ENCODE measurements around the gene CCDC24. TPM values are rescaled to one million over a fixed set of nuclear protein-coding genes. Genes with fewer than 3 reads are reported as not detected.

The CCDC24 gene
- total RNA-seq, 1 experiment from 2014 or later = 10.5 TPM

- DNase-seq = peak; percentile 63
- Histone ChIP-seq H3K36me3 (replicated peaks; ENCODE audit: control insufficient read depth, insufficient read depth, low read length) (peaks cover 22% of the 10 kb centered on the region), H3K4me3 (ENCODE audit: insufficient read depth, low read depth, low read length) (no peak overlapping the region), H3K27me3 (ENCODE audit: control insufficient read depth, insufficient read depth, low read length) (no peaks in the 10 kb centered on the region; the same call in 1 of the 2 replicates)
These were observed 10.3 kb upstream of the CCDC24 start for GRCh38 chr1:43981135-43981491.

GRCh38 chr1:43981636-43982035 is 9.8 kb upstream of the CCDC24 start:
- Histone ChIP-seq H3K36me3 (replicated peaks; ENCODE audit: control insufficient read depth, insufficient read depth, low read length) (peaks cover 17% of the 10 kb centered on the region), H3K4me3 (ENCODE audit: insufficient read depth, low read depth, low read length) (no peak overlapping the region), H3K27me3 (ENCODE audit: control insufficient read depth, insufficient read depth, low read length) (no peaks in the 10 kb centered on the region; the same call in 1 of the 2 replicates)
- no peak for DNase-seq

- H3K27me3 ChIP-seq (ENCODE audit: control insufficient read depth, insufficient read depth, low read length) = no peaks in the 10 kb centered on the region; the same call in 1 of the 2 replicates
- peaks cover 12% of the 10 kb centered on the region for H3K36me3 ChIP-seq (replicated peaks; ENCODE audit: control insufficient read depth, insufficient read depth, low read length)
- no peak overlapping the region for H3K4me3 ChIP-seq (ENCODE audit: insufficient read depth, low read depth, low read length)
- no peak for DNase-seq
These were observed 9.2 kb upstream of the CCDC24 start for GRCh38 chr1:43982241-43982640.

GRCh38 chr1:43982808-43983207 is 8.6 kb upstream of the CCDC24 start:
- Histone ChIP-seq H3K27me3 (ENCODE audit: control insufficient read depth, insufficient read depth, low read length) (no peaks in the 10 kb centered on the region; the same call in 1 of the 2 replicates), H3K36me3 (replicated peaks; ENCODE audit: control insufficient read depth, insufficient read depth, low read length) (peaks cover 10% of the 10 kb centered on the region), H3K4me3 (ENCODE audit: insufficient read depth, low read depth, low read length) (no peak overlapping the region)
- DNase-seq = peak; percentile 42

GRCh38 chr1:43983253-43983899 is 8.0 kb upstream of the CCDC24 start:
- DNase-seq = peak; percentile 46
- Histone ChIP-seq H3K36me3 (replicated peaks; ENCODE audit: control insufficient read depth, insufficient read depth, low read length) (peaks cover 10% of the 10 kb centered on the region), H3K27me3 (ENCODE audit: control insufficient read depth, insufficient read depth, low read length) (no peaks in the 10 kb centered on the region; the same call in 1 of the 2 replicates), H3K4me3 (ENCODE audit: insufficient read depth, low read depth, low read length) (no peak overlapping the region)

- Histone ChIP-seq H3K4me3 (ENCODE audit: insufficient read depth, low read depth, low read length) (no peak overlapping the region), H3K36me3 (replicated peaks; ENCODE audit: control insufficient read depth, insufficient read depth, low read length) (peaks cover 10% of the 10 kb centered on the region), H3K27me3 (ENCODE audit: control insufficient read depth, insufficient read depth, low read length) (no peaks in the 10 kb centered on the region; the same call in 1 of the 2 replicates)
- DNase-seq = no peak
These were observed 6.5 kb upstream of the CCDC24 start for GRCh38 chr1:43984855-43985254.

- no peak for DNase-seq
- no peak overlapping the region for H3K4me3 ChIP-seq (ENCODE audit: insufficient read depth, low read depth, low read length)
- H3K36me3 ChIP-seq (replicated peaks; ENCODE audit: control insufficient read depth, insufficient read depth, low read length) = peaks cover 8% of the 10 kb centered on the region
- H3K27me3 ChIP-seq (ENCODE audit: control insufficient read depth, insufficient read depth, low read length) = no peaks in the 10 kb centered on the region; the same call in 1 of the 2 replicates
These were observed 5.3 kb upstream of the CCDC24 start for GRCh38 chr1:43985984-43986595.

- no peaks in the 10 kb centered on the region; the same call in 1 of the 2 replicates for H3K27me3 ChIP-seq (ENCODE audit: control insufficient read depth, insufficient read depth, low read length)
- H3K36me3 ChIP-seq (replicated peaks; ENCODE audit: control insufficient read depth, insufficient read depth, low read length) = peaks cover 8% of the 10 kb centered on the region
- peak; percentile 50 for DNase-seq
- no peak overlapping the region for H3K4me3 ChIP-seq (ENCODE audit: insufficient read depth, low read depth, low read length)
These were observed 4.7 kb upstream of the CCDC24 start for GRCh38 chr1:43986712-43987111.

GRCh38 chr1:43987159-43987902 is 4.1 kb upstream of the CCDC24 start:
- no peak overlapping the region for H3K4me3 ChIP-seq (ENCODE audit: insufficient read depth, low read depth, low read length)
- peaks cover 1% of the 10 kb centered on the region; the same call in 1 of the 2 replicates for H3K27me3 ChIP-seq (ENCODE audit: control insufficient read depth, insufficient read depth, low read length)
- H3K36me3 ChIP-seq (replicated peaks; ENCODE audit: control insufficient read depth, insufficient read depth, low read length) = peaks cover 8% of the 10 kb centered on the region
- no peak for DNase-seq

- Histone ChIP-seq H3K36me3 (replicated peaks; ENCODE audit: control insufficient read depth, insufficient read depth, low read length) (peaks cover 2% of the 10 kb centered on the region), H3K4me3 (ENCODE audit: insufficient read depth, low read depth, low read length) (peak overlapping the region; percentile 86), H3K27me3 (ENCODE audit: control insufficient read depth, insufficient read depth, low read length) (peaks cover 2% of the 10 kb centered on the region; the same call in 1 of the 2 replicates)
- DNase-seq = peak; percentile 77
These were observed 864 bp upstream of the CCDC24 start for GRCh38 chr1:43990271-43991199.

GRCh38 chr1:43991200-43991475 is 261 bp upstream of the CCDC24 start:
- no peaks in the 10 kb centered on the region; the same call in 1 of the 2 replicates for H3K36me3 ChIP-seq (replicated peaks; ENCODE audit: control insufficient read depth, insufficient read depth, low read length)
- H3K27me3 ChIP-seq (ENCODE audit: control insufficient read depth, insufficient read depth, low read length) = peaks cover 2% of the 10 kb centered on the region; the same call in 1 of the 2 replicates
- H3K4me3 ChIP-seq (ENCODE audit: insufficient read depth, low read depth, low read length) = peak overlapping the region; percentile 86
- DNase-seq = no peak

GRCh38 chr1:43992232-43992995 is 1.0 kb downstream of the CCDC24 start:
- no peak for DNase-seq
- H3K4me3 ChIP-seq (ENCODE audit: insufficient read depth, low read depth, low read length) = peak overlapping the region; percentile 86
- H3K36me3 ChIP-seq (replicated peaks; ENCODE audit: control insufficient read depth, insufficient read depth, low read length) = no peaks in the 10 kb centered on the region
- peaks cover 2% of the 10 kb centered on the region; the same call in 1 of the 2 replicates for H3K27me3 ChIP-seq (ENCODE audit: control insufficient read depth, insufficient read depth, low read length)

- DNase-seq = no peak
- H3K4me3 ChIP-seq (ENCODE audit: insufficient read depth, low read depth, low read length) = no peak overlapping the region
- H3K27me3 ChIP-seq (ENCODE audit: control insufficient read depth, insufficient read depth, low read length) = peaks cover 2% of the 10 kb centered on the region; the same call in 1 of the 2 replicates
- no peaks in the 10 kb centered on the region for H3K36me3 ChIP-seq (replicated peaks; ENCODE audit: control insufficient read depth, insufficient read depth, low read length)
These were observed 2.0 kb downstream of the CCDC24 start for GRCh38 chr1:43993206-43993914.
